NCI-H748 (cell line): Measurements from ENCODE around the gene PACC1.
"Not testable (repeated sequence)": the region's sequence is repeated elsewhere in the genome, so short reads cannot be mapped to it uniquely, and the experiment has no call there.

Experiments
- DNase-seq: peaks from one replicate; lab custom pipeline; 2025; ENCODE audit not compliant: unreplicated experiment; lab: John Stamatoyannopoulos, UW

PACC1 gene

DNA sequence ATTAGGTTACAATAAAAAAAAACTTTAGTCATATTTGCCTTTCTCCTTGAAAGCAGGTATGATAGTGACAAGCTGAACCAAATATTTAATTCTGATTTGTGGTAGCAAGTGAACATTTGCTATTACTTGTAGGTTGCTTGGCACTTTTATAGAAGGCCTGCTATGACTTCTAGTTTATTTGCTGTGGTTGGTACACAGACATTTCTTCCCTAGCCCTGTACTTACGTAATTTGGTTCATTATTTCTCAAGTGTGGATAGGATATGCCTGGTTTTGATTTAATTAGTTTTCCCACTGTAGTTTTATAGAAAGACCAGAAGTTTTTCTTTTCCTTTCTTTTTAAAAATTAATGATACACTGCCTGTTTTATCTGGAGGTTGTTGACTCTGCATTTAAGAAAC, 73.6 kb downstream of the PACC1 start:
- no peak for DNase-seq

GRCh38 chr1:212329105-212329504, 85.6 kb downstream of the PACC1 start:
- no peak for DNase-seq

- DNase-seq = no peak
These were observed 86.4 kb downstream of the PACC1 start for GRCh38 chr1:212328248-212328647.

DNA sequence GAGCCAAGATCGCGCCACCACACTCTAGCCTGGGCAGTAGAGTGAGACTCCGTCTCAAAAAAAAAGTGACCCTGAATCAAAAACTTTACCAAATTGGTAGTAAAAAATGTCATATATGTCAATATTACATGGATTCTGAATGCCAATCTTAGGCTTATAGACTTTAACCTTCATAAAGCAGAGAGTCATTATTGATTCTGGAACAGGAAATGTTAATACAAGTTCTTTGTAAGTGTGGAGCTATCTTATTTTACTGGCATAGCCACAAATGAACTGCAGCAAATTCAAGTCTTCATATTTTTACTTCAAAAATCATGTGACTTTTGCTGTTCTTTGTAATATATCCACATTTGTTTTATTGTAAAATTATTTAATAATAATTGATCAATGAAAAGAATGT, 88.1 kb downstream of the PACC1 start:
- DNase-seq = no peak

DNA sequence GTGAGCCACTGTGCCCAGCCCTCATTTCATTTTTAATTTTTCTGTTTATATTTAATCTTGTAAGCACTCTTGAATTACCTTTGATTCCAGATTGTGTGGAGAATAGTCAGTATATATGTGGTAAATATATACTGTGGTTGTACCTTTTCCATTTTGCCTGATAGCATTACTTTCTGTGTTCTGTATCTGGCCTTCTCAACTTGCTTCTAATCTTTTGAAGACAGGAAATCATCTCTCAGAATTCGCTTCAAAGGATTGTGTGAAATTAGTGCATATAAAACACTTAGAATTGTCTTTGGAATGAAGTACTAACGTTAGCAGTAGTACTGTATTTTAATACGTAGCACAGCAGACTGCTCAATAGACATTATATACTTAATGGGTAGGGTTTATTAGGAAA, 91.6 kb downstream of the PACC1 start:
- DNase-seq = no peak

DNA sequence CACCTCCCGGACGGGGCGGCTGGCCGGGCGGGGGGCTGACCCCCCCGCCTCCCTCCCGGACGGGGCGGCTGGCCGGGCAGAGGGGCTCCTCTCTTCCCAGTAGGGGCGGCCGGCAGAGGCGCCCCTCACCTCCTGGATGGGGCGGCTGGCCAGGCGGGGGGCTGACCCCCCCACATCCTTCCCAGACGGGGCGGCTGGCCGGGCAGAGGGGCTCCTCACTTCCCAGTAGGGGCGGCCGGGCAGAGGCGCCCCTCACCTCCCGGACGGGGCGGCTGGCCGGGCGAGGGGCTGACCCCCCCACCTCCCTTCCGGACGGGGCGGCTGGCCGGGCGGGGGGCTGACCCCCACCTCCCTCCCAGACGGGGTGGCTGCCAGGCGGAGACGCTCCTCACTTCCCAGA, 93.7 kb downstream of the PACC1 start:
- not testable (repeated sequence) for DNase-seq

DNA sequence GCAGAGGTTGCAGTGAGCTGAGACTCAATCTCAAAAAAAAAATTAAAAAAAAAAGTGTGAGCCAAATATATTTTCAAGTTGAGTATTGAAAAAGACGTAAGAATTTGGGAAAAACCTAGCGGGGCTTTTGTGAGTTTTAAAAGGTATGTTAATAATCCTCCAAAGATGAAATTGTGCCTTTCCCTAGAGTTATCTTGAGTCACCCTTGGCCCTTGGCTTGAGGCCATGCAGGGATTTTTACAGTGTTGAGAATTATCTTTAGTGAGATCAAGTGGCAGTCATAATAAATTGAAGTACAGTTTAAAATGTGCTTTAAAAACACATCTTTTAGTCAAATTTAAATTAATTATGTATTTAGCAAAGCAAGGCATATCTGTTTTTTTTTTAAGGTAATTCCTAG, 96.8 kb downstream of the PACC1 start:
- DNase-seq = no peak

DNA sequence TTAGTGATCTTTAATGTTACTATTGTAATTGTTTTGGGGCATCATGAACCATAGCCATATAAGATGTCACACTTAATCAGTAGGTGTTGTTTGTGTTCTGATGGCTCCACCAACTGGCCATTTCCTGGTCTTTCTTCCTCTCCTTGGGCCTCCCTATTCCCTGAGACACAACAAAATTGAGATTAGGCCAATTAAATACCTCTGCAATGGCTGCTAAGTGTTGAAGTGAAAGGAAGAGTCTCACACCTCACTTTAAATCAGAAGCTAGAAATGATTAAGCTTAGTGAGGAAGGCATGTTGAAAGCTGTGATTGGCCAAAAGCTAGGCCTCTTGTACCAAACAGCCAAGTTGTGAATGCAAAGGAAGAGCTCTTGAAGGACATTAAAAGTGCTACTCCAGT, 98.8 kb downstream of the PACC1 start:
- peak; percentile 21 for DNase-seq

- no peak for DNase-seq
These were observed 99.5 kb downstream of the PACC1 start for GRCh38 chr1:212315184-212315583.
